NK-92 (cell line): ENCODE results near the gene STX1B.
A peak's percentile ranks its signal among the peaks of the same experiment; 100 is the strongest.

Source experiments
- DNase-seq: peaks from one replicate; lab custom pipeline; 2025; ENCODE audit not compliant: unreplicated experiment; lab: John Stamatoyannopoulos, UW

The STX1B gene

DNA sequence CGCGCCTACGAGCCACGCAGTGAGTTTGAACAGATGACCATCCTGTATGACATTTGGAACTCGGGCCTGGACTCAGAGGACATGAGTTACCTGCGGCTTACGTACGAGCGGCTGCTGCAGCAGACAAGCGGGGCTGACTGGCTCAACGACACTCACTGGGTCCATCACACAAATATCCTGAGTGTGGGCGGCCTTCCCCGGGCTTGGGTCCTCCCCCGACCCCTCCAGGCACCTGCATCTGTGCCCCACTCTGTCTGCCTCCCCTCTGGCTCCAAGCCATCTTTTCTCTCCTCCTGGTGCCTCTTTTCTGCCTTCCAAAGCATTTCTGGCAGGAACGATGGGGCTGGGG is 30.4 kb downstream of the STX1B start:
- no peak for DNase-seq

DNA sequence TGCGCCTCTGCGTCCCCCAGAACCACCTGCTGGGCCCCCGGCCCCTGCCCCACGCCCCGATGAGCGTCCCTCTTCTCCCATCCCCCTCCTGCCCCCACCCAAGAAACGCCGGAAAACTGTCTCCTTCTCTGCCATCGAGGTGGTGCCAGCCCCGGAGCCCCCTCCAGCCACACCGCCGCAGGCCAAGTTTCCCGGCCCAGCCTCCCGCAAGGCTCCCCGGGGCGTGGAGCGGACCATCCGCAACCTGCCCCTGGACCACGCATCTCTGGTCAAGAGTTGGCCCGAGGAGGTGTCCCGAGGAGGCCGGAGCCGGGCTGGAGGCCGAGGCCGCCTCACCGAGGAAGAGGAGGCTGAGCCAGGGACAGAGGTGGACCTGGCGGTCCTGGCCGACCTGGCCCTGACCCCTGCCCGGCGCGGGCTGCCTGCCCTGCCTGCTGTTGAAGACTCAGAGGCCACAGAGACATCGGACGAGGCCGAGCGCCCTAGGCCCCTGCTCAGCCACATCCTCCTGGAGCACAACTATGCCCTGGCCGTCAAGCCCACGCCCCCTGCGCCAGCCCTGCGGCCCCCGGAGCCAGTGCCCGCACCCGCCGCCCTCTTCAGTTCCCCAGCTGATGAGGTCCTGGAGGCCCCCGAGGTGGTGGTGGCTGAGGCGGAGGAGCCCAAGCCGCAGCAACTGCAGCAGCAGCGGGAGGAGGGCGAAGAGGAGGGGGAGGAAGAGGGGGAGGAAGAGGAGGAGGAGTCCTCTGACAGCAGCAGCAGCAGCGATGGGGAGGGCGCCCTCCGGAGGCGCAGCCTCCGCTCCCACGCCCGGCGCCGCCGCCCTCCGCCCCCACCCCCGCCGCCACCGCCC is 31.0 kb downstream of the STX1B start:
- DNase-seq = no peak

GRCh38 chr16:30977502-30977901 is 32.9 kb downstream of the STX1B start:
- no peak for DNase-seq

DNA sequence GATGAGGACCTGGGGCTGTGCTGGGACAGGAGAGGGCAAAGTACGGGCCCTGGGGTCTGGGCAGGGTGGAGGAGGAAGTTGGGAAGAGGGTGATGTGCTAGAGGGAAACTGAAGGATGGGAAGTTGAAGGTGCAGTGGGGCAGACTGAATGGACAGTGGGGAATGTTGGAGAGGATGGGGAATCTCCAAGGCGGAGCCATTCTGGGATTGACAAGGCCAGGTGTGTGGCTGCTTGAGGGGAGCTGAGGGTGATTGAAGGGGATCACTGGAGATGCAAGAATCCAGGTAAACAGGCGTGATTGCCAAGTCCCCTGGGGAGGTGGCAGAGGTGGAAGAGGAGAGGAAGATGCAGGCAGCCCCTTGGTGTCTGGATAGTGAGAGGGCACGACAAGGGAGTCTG is 34.0 kb downstream of the STX1B start:
- no peak for DNase-seq

- no peak for DNase-seq
These were observed 36.1 kb downstream of the STX1B start for GRCh38 chr16:30974348-30974747.

DNA sequence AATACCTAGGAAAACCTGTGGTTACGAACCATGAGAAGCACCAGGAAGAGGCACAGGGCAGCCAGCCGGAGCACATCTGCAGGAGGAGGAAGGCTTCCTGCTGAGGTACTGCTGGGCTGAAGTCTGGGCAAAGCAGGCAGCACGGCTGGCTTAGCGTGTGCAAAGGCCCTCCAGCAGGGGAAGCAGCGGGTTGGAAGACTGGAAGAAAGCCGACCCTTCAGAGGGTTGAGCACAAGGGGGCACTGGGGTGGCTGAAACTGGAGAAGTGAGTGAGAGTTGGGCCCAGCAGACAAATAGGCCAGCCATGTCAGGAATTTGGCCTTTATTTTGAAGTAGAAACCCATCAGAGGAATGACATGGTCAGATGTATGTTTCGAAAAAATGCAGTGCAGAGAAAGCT is 37.6 kb downstream of the STX1B start:
- no peak for DNase-seq

GRCh38 chr16:30971298-30971697 is 39.1 kb downstream of the STX1B start:
- DNase-seq = no peak

DNA sequence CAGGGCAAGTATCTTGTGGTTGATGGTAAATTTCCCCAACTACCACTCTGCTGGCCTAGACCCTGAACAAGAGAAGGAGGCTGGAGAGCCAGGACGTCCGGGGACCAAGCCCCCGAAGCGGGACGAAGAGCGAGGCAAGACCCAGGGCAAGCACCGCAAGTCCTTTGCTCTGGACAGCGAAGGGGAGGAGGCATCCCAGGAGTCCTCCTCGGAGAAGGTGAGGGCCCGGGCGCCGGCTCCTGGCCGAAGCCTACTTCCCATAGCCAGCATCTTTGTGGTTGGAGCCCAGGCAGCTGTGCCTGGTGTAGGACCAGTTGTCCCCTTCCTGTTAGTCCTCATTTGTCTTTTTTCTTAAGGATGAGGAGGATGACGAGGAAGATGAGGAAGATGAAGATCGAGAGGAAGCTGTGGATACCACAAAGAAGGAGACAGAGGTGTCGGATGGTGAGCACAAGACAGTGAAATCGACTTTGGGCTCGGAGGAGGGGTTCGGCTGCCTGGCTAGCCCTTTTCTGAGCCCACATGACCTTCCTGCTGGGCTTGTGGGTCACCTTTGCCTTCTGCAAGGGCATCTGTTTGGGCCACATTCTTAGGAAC is 41.1 kb downstream of the STX1B start:
- DNase-seq = no peak

DNA sequence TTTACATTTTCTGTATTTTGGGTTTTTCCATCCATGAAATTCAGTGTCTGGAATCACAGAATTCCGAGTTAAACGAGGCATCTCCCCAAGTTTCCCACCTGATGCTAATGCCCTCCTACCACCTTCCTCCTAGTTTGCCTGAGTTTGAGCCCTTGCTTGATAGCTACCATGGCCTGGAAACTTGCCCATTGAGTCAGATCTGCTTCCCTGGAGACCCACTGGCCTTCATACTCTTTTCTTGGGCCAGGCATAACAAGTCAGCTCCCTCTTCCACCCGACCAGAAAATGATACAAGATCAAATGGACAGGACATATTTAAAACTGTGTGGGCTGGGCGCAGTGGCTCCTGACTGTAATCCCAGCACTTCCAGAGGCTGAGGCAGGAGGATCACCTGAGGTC is 42.6 kb downstream of the STX1B start:
- DNase-seq = no peak

- no peak for DNase-seq
These were observed 44.3 kb downstream of the STX1B start for GRCh38 chr16:30966033-30966619.

DNA sequence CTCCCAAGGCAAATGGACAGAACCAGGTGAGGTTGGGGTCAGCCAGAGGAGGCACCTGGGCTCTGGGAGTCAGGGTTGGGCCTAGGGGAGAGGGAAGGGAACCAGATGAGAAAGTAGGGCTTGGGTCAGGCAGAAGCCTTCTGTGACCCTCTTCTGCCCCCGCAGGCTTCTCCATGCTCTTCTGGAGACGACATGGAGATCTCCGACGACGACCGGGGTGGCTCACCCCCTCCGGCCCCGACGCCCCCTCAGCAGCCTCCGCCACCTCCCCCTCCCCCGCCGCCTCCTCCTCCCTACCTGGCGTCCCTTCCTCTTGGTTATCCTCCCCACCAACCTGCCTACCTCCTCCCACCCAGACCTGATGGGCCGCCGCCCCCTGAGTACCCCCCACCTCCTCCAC is 45.0 kb downstream of the STX1B start:
- no peak for DNase-seq

- no peak for DNase-seq
These were observed 45.7 kb downstream of the STX1B start for GRCh38 chr16:30964574-30965226.

GRCh38 chr16:30963925-30964511 is 46.4 kb downstream of the STX1B start:
- DNase-seq = no peak

GRCh38 chr16:30961384-30961783 is 49.1 kb downstream of the STX1B start:
- no peak for DNase-seq

DNA sequence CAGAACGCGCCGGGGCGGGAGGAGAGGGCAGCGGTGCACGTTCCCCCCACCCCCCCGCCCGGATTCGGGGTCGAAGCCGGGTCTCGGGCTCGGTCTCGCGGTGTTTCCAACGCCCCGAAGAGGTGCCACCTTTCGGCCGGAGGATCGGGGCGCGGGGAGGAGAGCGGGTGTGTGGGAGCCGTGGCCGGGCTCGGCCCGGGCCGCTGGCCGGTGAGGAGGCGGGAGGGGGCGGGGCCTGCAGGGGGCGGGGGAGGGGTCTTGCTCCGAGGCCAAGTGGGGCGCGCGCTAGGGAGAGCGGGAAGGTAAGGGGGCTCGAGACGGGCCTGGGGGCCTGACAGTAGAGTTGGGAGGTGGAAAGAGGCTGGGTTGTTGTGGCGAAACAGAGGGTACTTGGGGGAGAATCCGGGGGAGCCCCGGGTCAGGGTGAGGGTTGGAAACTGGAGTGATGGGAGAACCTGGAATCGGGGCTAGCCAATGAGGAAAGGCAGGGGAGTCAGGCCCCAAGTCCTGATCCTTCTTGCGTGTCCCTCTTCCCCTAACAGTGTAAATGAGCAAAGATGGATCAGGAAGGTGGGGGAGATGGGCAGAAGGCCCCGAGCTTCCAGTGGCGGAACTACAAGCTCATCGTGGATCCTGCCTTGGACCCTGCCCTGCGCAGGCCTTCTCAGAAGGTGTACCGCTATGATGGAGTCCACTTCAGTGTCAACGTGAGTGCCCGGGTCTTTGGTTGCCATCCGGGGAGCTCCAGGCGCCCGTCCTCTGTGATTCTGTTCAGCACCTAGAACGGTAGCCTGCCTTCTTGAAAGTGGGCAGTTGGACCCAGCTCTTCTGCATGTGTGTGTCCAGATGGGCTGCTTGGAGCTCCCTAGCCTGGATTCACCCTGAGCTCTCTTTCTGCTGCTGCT is 52.0 kb downstream of the STX1B start:
- no peak for DNase-seq

- peak; percentile 58 for DNase-seq
These were observed 52.8 kb downstream of the STX1B start, which contains the start of gene SETD1A for GRCh38 chr16:30957456-30958174. SETD1A (plus strand) TSS chr16:30957754; CDS start chr16:30958732, 978 bp downstream.

- peak; percentile 16 for DNase-seq
These were observed 53.6 kb downstream of the STX1B start for GRCh38 chr16:30956601-30957455.

DNA sequence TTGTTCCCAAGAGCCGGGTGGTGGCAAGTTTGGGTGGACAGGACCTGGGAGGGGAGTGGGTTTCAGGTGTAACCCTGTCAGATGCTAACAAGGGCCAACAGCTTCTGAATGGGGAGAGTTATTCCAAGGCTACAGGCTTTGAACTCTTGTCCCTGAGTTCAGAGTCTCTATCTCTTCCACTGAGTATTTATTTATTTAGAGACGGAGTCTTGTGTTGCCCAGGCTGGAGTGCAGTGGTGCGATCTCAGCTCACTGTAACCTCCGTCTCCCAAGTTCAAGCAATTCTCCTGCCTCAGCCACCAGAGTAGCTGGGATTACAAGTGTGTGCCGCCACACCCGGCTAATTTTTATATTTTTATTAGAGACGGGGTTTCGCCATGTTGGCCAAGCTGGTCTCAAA is 55.4 kb downstream of the STX1B start:
- no peak for DNase-seq
